PC-3 (cell line): ENCODE measurements around the gene MALRD1. TPM values are rescaled to one million over a fixed set of nuclear protein-coding genes. Genes with fewer than 3 reads are reported as not detected.

Experiments used
- ATAC-seq: fragments of 200-7000 bp; cut with Tn5 transposase; 2 replicates; pipeline ENCODE4 v1.9.1; 2020; ENCODE audit warnings: mild to moderate bottlenecking, moderate library complexity
- BruUV-seq: library from RNA; stranded (reverse); fragments of 400-500 nt; replicated peaks from 2 replicates; lab custom pipeline; 2021; lab: Mats Ljungman, UMichigan
- CTCF ChIA-PET: fragments of 300-600 bp; sonication (Branson Sonifier 250); formaldehyde crosslinking; loops from one replicate; lab custom pipeline; 2022; ENCODE audit warnings: antibody characterized with exemption; lab: Charles Lee
- POLR2A ChIA-PET: fragments of 300-600 bp; sonication (Branson Sonifier 250); formaldehyde crosslinking; loops from one replicate; lab custom pipeline; 2022; ENCODE audit warnings: antibody characterized with exemption; ENCODE audit not compliant: unreplicated experiment; lab: Charles Lee
- DNase-seq: peaks from one replicate; pipeline ENCODE4 v3.0.0-alpha.2; 2015
- H2AFZ ChIP-seq: fragments of 300-600 bp; sonication (generic); 2 replicates; pipeline ENCODE4 v1.6.0; 2016; ENCODE audit warnings: antibody characterized with exemption, low read length
- H3F3A ChIP-seq: fragments of 300-600 bp; sonication (generic); one replicate; pipeline ENCODE4 v1.6.0; 2017; ENCODE audit warnings: antibody characterized with exemption, low read length, control low read depth, mild to moderate bottlenecking; ENCODE audit not compliant: unreplicated experiment
- H3K27ac ChIP-seq: fragments of 300-600 bp; sonication (generic); 2 replicates; pipeline ENCODE4 v1.5.1; 2016; ENCODE audit warnings: mild to moderate bottlenecking, low read length
- H3K27me3 ChIP-seq: fragments of 300-600 bp; sonication (generic); 2 replicates; pipeline ENCODE4 v1.6.1; 2016; ENCODE audit warnings: low read length, mixed read lengths
- H3K36me3 ChIP-seq: fragments of 300-600 bp; sonication (generic); 2 replicates; pipeline ENCODE4 v1.6.1; 2016; ENCODE audit warnings: low read depth, mixed run types, low read length, mixed read lengths
- H3K4me1 ChIP-seq: fragments of 300-600 bp; sonication (generic); 2 replicates; pipeline ENCODE4 v1.5.1; 2016; ENCODE audit warnings: low read length; ENCODE audit not compliant: insufficient read depth
- H3K4me2 ChIP-seq: fragments of 300-600 bp; sonication (generic); 2 replicates; pipeline ENCODE4 v1.6.0; 2016; ENCODE audit warnings: low read length
- H3K4me3 ChIP-seq: fragments of 300-600 bp; sonication (generic); 2 replicates; pipeline ENCODE4 v1.5.1; 2016; ENCODE audit warnings: mild to moderate bottlenecking, low read length, mixed read lengths
- H3K79me2 ChIP-seq: fragments of 300-600 bp; sonication (generic); 2 replicates; pipeline ENCODE4 v1.6.1; 2017; ENCODE audit warnings: low read length, mixed read lengths
- H3K9ac ChIP-seq: fragments of 300-600 bp; sonication (generic); 2 replicates; pipeline ENCODE4 v1.6.0; 2016; ENCODE audit warnings: mild to moderate bottlenecking, low read length
- H3K9me2 ChIP-seq: fragments of 300-600 bp; sonication (generic); replicated peaks from 2 replicates; pipeline ENCODE4 v1.6.1; 2016; ENCODE audit warnings: mixed run types, low read length, mixed read lengths
- H3K9me3 ChIP-seq: fragments of 300-600 bp; sonication (generic); 2 replicates; pipeline ENCODE4 v1.6.1; 2016; ENCODE audit warnings: low read length, mixed read lengths
- H4K20me1 ChIP-seq: fragments of 300-600 bp; sonication (generic); 2 replicates; pipeline ENCODE4 v1.6.1; 2016; ENCODE audit warnings: low read length, mixed read lengths
- CTCF ChIP-seq: fragments of 300-600 bp; sonication (generic); conservative IDR thresholded peaks from 2 replicates; pipeline ENCODE4 v1.5.1; 2017; ENCODE audit warnings: antibody characterized with exemption, low read depth, mild to moderate bottlenecking, low read length
- EZH2 ChIP-seq: fragments of 300-600 bp; sonication (generic); IDR thresholded peaks from one replicate; pipeline ENCODE4 v1.6.1; 2017; ENCODE audit warnings: antibody characterized with exemption, mild to moderate bottlenecking, low read length; ENCODE audit not compliant: unreplicated experiment
- EZH2phosphoT487 ChIP-seq: fragments of 300-600 bp; sonication (generic); IDR thresholded peaks from 2 replicates; pipeline ENCODE4 v1.6.1; 2018; ENCODE audit warnings: mild to moderate bottlenecking, antibody characterized with exemption, low read length, borderline replicate concordance
- intact Hi-C: fragments of 100-400 bp; cut with micrococcal nuclease; formaldehyde crosslinking; loops from 2 replicates; pipeline ENCODE4 v1.9.0; 2023
- total RNA-seq: library from RNA; depleted of rRNA; stranded (reverse); fragments of >200 nt; gene quantifications from 2 replicates; pipeline ENCODE4 v1.2.3, GENCODE V29; 2014

The MALRD1 gene
- total RNA-seq, 1 experiment from 2014 or later = not detected

DNA sequence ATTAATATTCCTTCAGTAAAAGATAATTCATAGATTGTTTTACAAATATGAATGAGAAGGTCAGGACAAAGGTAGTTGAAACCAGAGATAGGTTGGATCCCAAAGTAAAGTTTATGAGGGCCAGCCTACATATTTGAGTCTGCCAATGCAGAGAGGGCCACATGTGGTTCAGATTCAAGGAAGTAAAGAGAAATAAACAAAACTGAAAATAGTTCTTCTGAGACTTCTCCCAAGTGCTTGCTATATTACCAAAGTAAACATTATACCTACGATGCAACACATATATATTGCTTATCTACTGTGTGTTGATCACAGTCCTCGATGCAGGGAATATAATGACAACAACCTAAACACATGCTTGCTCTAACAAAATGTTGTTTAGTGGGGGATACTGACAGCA lies 109.8 kb downstream of the MALRD1 start:
- no peaks in the 10 kb centered on the region for H3K9me2 ChIP-seq
- H3K27me3 ChIP-seq = no peaks in the 10 kb centered on the region
- no peaks in the 10 kb centered on the region for H3K4me1 ChIP-seq
- no peaks in the 10 kb centered on the region for H3K9me3 ChIP-seq
- no peak overlapping the region for H3K9ac ChIP-seq
- CTCF ChIA-PET = no interaction called here
- TF ChIP-seq EZH2phosphoT487 = no peak
- TF ChIP-seq EZH2 = no peak
- no peak for TF ChIP-seq CTCF
- H3K79me2 ChIP-seq = no peaks in the 10 kb centered on the region
- POLR2A ChIA-PET = no interaction called here
- H3K36me3 ChIP-seq = no peaks in the 10 kb centered on the region
- ATAC-seq (no peak), DNase-seq (no peak)
- H3K4me2 ChIP-seq = no peak overlapping the region
- no peak overlapping the region for H3K27ac ChIP-seq
- H3F3A ChIP-seq = no peaks in the 10 kb centered on the region
- H3K4me3 ChIP-seq = no peak overlapping the region
- intact Hi-C loops = no loop called here
- H2AFZ ChIP-seq = no peak overlapping the region
- no TSS peak for BruUV-seq
- no peaks in the 10 kb centered on the region for H4K20me1 ChIP-seq

DNA sequence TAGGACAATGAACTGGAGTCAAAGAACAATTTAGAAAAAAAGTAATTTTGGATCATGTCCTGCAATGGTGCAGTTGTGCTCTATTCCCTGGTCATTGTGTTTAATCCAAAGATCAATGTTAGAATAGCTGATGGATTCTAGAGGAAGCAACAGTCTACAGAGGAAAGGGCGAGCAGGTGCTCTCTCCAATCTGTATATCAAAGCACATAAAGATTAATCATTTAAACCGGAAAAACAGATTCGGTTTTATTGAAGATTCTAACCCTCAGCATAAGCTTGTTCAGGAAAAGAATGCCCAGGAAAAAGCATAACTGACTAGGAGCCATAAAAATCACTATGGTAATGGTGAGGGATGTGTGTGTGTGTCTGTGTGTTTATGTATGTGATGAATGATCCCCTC lies 110.3 kb downstream of the MALRD1 start:
- ATAC-seq (no peak), DNase-seq (no peak)
- CTCF ChIA-PET = no interaction called here
- no peak overlapping the region for H3K4me2 ChIP-seq
- no peaks in the 10 kb centered on the region for H3K9me2 ChIP-seq
- H3F3A ChIP-seq = no peaks in the 10 kb centered on the region
- no peaks in the 10 kb centered on the region for H3K79me2 ChIP-seq
- no peak overlapping the region for H3K9ac ChIP-seq
- intact Hi-C loops = no loop called here
- H4K20me1 ChIP-seq = no peaks in the 10 kb centered on the region
- TF ChIP-seq CTCF (no peak), EZH2 (no peak), EZH2phosphoT487 (no peak)
- H3K36me3 ChIP-seq = no peaks in the 10 kb centered on the region
- POLR2A ChIA-PET = no interaction called here
- BruUV-seq = no TSS peak
- H3K27ac ChIP-seq = no peak overlapping the region
- no peaks in the 10 kb centered on the region for H3K9me3 ChIP-seq
- no peaks in the 10 kb centered on the region for H3K4me1 ChIP-seq
- H2AFZ ChIP-seq = no peak overlapping the region
- no peaks in the 10 kb centered on the region for H3K27me3 ChIP-seq
- no peak overlapping the region for H3K4me3 ChIP-seq

- intact Hi-C loops = no loop called here
- Histone ChIP-seq H3K27me3 (no peaks in the 10 kb centered on the region), H4K20me1 (no peaks in the 10 kb centered on the region), H3K36me3 (no peaks in the 10 kb centered on the region), H3K9me2 (no peaks in the 10 kb centered on the region), H3K9ac (no peak overlapping the region), H3K27ac (no peak overlapping the region), H3K4me2 (no peak overlapping the region), H3F3A (no peaks in the 10 kb centered on the region), H3K79me2 (no peaks in the 10 kb centered on the region), H3K4me3 (no peak overlapping the region), H2AFZ (no peak overlapping the region), H3K9me3 (no peaks in the 10 kb centered on the region), H3K4me1 (no peaks in the 10 kb centered on the region)
- ATAC-seq = no peak
- TF ChIP-seq EZH2 = no peak
- no peak for TF ChIP-seq EZH2phosphoT487
- no peak for TF ChIP-seq CTCF
- DNase-seq = no peak
- POLR2A ChIA-PET = no interaction called here
- CTCF ChIA-PET = no interaction called here
- BruUV-seq = no TSS peak
Observed at GRCh38 chr10:19164461-19164860, 115.9 kb downstream of the MALRD1 start.
